GM18508 (cell line): ENCODE measurements around the gene CD300LG.
"Not testable (repeated sequence)": the region's sequence is repeated elsewhere in the genome, so short reads cannot be mapped to it uniquely, and the experiment has no call there.

ENCODE experiments used
- ATAC-seq: cut with Tn5 transposase; IDR thresholded peaks from one replicate; pipeline ENCODE4 v1.9.1; 2021; ENCODE audit warnings: moderate number of reproducible peaks; ENCODE audit not compliant: insufficient read depth, unreplicated experiment

CD300LG gene

GRCh38 chr17:43877031-43877430 is 30.1 kb downstream of the CD300LG start:
- ATAC-seq, result no peak

GRCh38 chr17:43877451-43878155 is 30.6 kb downstream of the CD300LG start:
- no peak for ATAC-seq

- ATAC-seq, result no peak
Observed at GRCh38 chr17:43878260-43879175, 31.5 kb downstream of the CD300LG start.

GRCh38 chr17:43879723-43880419 is 32.9 kb downstream of the CD300LG start:
- no peak for ATAC-seq

GRCh38 chr17:43880420-43880991 is 33.5 kb downstream of the CD300LG start:
- no peak for ATAC-seq

GRCh38 chr17:43881181-43881580 is 34.2 kb downstream of the CD300LG start:
- no peak for ATAC-seq

GRCh38 chr17:43881758-43882505 is 35.0 kb downstream of the CD300LG start:
- no peak for ATAC-seq

- ATAC-seq, result no peak
Observed at GRCh38 chr17:43882761-43883415, 35.9 kb downstream of the CD300LG start.

GRCh38 chr17:43888548-43888947 is 41.6 kb downstream of the CD300LG start:
- ATAC-seq, result no peak

- ATAC-seq, result no peak
Observed at GRCh38 chr17:43890240-43890639, 43.3 kb downstream of the CD300LG start.

- ATAC-seq, result no peak
Observed at GRCh38 chr17:43891851-43892646, 45.1 kb downstream of the CD300LG start.

GRCh38 chr17:43892647-43892952 is 45.6 kb downstream of the CD300LG start:
- no peak for ATAC-seq

- not testable (repeated sequence) for ATAC-seq
Observed at GRCh38 chr17:43894494-43894893, 47.5 kb downstream of the CD300LG start.

GRCh38 chr17:43897831-43898230 is 50.9 kb downstream of the CD300LG start:
- no peak for ATAC-seq

GRCh38 chr17:43898446-43898845 is 51.5 kb downstream of the CD300LG start:
- ATAC-seq, result no peak

- no peak for ATAC-seq
Observed at GRCh38 chr17:43900183-43900857, 53.3 kb downstream of the CD300LG start.

- ATAC-seq, result no peak
Observed at GRCh38 chr17:43900858-43901754, 54.1 kb downstream of the CD300LG start.
